ENCODE results near the gene VSTM5.

DNA sequence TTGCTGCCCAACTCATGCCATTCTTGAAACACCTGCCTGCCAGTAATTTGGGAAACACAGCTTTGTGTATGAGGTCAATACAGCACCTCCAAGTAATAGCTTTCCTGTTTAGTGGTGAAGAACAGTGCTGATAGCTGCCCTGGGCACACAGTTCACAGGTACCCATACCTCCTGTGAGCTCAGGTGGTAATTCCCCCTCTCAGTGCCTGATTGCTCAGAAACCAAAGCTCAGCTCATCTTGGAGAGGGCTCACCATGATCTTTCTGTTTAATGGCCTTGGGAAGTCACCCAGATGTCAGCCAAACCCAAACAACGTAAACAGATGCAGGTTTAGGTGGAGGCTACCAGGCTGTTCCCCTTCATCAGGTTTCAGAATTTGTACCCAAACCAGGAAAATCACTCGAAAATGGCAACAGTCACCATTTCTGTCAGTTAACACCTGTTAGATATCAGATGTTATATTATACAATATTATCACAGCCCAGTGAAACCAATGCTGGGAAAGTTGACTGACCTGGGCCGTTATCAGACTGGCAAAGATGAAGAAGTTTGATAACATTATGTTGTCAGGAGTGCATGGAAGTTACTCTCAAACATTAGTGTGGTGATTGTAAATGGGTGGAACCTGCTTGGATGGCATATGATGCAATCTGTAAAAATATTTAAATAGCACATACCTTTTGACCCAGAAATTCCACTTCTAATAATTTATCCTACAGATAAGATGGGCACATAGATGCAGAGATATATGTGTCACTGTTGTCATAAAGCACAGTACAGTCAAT lies 18.9 kb downstream of the VSTM5 start:
- TF ChIP-seq POLR2A (IDR thresholded peaks at IDR 0.05), result no peak
- TF ChIP-seq, protein P1, sequence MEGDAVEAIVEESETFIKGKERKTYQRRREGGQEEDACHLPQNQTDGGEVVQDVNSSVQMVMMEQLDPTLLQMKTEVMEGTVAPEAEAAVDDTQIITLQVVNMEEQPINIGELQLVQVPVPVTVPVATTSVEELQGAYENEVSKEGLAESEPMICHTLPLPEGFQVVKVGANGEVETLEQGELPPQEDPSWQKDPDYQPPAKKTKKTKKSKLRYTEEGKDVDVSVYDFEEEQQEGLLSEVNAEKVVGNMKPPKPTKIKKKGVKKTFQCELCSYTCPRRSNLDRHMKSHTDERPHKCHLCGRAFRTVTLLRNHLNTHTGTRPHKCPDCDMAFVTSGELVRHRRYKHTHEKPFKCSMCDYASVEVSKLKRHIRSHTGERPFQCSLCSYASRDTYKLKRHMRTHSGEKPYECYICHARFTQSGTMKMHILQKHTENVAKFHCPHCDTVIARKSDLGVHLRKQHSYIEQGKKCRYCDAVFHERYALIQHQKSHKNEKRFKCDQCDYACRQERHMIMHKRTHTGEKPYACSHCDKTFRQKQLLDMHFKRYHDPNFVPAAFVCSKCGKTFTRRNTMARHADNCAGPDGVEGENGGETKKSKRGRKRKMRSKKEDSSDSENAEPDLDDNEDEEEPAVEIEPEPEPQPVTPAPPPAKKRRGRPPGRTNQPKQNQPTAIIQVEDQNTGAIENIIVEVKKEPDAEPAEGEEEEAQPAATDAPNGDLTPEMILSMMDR (IDR thresholded peaks at IDR 0.05), result no peak

Data from body of pancreas (tissue), 4 donors.